ENCODE data around the gene ACVRL1.

DNA sequence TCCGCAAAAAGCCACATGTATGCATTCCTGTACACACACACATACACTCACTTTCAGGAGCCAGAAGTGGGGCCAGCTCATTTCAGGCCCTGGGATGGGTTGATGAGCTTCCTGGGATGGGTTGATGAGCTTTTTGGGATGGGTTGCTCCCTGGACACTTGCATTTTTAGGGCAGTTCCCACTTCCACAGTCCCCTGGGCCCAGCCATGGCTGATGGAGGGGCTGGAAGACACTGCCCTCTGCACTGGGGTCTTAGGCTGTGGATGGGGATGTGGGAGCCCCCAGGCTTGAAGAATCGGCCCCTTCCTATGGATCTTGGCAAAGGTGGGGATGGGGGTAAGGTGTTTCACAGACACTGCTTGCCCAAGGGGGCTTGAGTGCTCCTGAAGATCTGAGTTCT, 12.7 kb downstream of the ACVRL1 start:
- TF ChIP-seq, protein P1, sequence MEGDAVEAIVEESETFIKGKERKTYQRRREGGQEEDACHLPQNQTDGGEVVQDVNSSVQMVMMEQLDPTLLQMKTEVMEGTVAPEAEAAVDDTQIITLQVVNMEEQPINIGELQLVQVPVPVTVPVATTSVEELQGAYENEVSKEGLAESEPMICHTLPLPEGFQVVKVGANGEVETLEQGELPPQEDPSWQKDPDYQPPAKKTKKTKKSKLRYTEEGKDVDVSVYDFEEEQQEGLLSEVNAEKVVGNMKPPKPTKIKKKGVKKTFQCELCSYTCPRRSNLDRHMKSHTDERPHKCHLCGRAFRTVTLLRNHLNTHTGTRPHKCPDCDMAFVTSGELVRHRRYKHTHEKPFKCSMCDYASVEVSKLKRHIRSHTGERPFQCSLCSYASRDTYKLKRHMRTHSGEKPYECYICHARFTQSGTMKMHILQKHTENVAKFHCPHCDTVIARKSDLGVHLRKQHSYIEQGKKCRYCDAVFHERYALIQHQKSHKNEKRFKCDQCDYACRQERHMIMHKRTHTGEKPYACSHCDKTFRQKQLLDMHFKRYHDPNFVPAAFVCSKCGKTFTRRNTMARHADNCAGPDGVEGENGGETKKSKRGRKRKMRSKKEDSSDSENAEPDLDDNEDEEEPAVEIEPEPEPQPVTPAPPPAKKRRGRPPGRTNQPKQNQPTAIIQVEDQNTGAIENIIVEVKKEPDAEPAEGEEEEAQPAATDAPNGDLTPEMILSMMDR (IDR thresholded peaks at IDR 0.05 in 2 of 3, conservative IDR thresholded peaks at IDR 0.05 in 1 of 3; ENCODE audit: insufficient read depth in 2 of 3, low read depth in 1 of 3, low read length in 3 of 3), result no peak
- TF ChIP-seq FOXM1 (IDR thresholded peaks at IDR 0.05; ENCODE audit: low read depth) (no peak), FOXM1 (CRISPR knock-in tag; IDR thresholded peaks at IDR 0.05; ENCODE audit: low read depth) (no peak), ZNF143 (CRISPR knock-in tag; IDR thresholded peaks at IDR 0.05) (no peak)
